IMR-90 (cell line): ENCODE results near the gene NELFCD. TPM values are rescaled to one million over a fixed set of nuclear protein-coding genes. Genes with fewer than 3 reads are reported as not detected.

ENCODE experiments used
- ATAC-seq: fragments of 200-7000 bp; cut with Tn5 transposase; 2 replicates; pipeline ENCODE4 v1.9.1; 2020; ENCODE audit warnings: low read depth, mild to moderate bottlenecking, moderate library complexity
- BruUV-seq: library from RNA; stranded (reverse); fragments of 400-500 nt; replicated peaks from 2 replicates; lab custom pipeline; 2021; lab: Mats Ljungman, UMichigan
- CTCF ChIA-PET: fragments of 300-600 bp; formaldehyde crosslinking; extraction: SDS; loops from one replicate; lab custom pipeline; 2021; ENCODE audit warnings: antibody characterized with exemption; lab: Yijun Ruan, JAX
- POLR2A ChIA-PET: fragments of 300-600 bp; sonication (Branson Sonifier 250); formaldehyde crosslinking; loops from one replicate; lab custom pipeline; 2022; ENCODE audit warnings: antibody characterized with exemption; ENCODE audit not compliant: unreplicated experiment; lab: Charles Lee
- DNase-seq: peaks from one replicate; pipeline ENCODE4 v3.0.0; 2013
- H2AFZ ChIP-seq: replicated peaks from 2 replicates; pipeline ENCODE3; 2013; ENCODE audit warnings: low read length, mild to moderate bottlenecking; ENCODE audit not compliant: poor library complexity
- H2AK5ac ChIP-seq: 2 replicates; pipeline ENCODE4 v1.6.1; 2013; ENCODE audit warnings: low read depth, low read length, inconsistent platforms
- H2AK9ac ChIP-seq: replicated peaks from 2 replicates; pipeline ENCODE3; 2013; ENCODE audit warnings: mild to moderate bottlenecking, low read depth, low read length, moderate library complexity; ENCODE audit not compliant: poor library complexity
- H2BK120ac ChIP-seq: 2 replicates; pipeline ENCODE4 v1.6.1; 2013; ENCODE audit warnings: low read depth, low read length, inconsistent platforms
- H2BK15ac ChIP-seq: 3 replicates; pipeline ENCODE4 v1.6.1; 2013; ENCODE audit warnings: low read depth, low read length, inconsistent platforms
- H2BK20ac ChIP-seq: 2 replicates; pipeline ENCODE4 v1.6.1; 2013; ENCODE audit warnings: low read depth, mild to moderate bottlenecking, inconsistent platforms, low read length, moderate library complexity
- H2BK5ac ChIP-seq: 2 replicates; pipeline ENCODE4 v1.6.1; 2013; ENCODE audit warnings: mild to moderate bottlenecking, low read depth, low read length, inconsistent platforms; ENCODE audit not compliant: poor library complexity, severe bottlenecking
- H3K14ac ChIP-seq: replicated peaks from 2 replicates; pipeline ENCODE4 v1.6.1; 2013; ENCODE audit warnings: low read depth, low read length, inconsistent platforms
- H3K18ac ChIP-seq: 2 replicates; pipeline ENCODE4 v1.6.1; 2013; ENCODE audit warnings: low read depth, low read length, control low read depth
- H3K23ac ChIP-seq: 2 replicates; pipeline ENCODE4 v1.6.1; 2013; ENCODE audit warnings: low read depth, low read length, inconsistent platforms
- H3K27ac ChIP-seq: 2 replicates; pipeline ENCODE4 v1.5.1; 2013; ENCODE audit warnings: mild to moderate bottlenecking, control low read depth, low read length; ENCODE audit not compliant: insufficient read depth
- H3K27me3 ChIP-seq: 2 replicates; pipeline ENCODE4 v1.6.1; 2013; ENCODE audit warnings: low read length; ENCODE audit not compliant: control insufficient read depth, insufficient read depth
- H3K36me3 ChIP-seq: 2 replicates; pipeline ENCODE4 v1.6.1; 2013; ENCODE audit warnings: low read length, mixed read lengths; ENCODE audit not compliant: control insufficient read depth, insufficient read depth
- H3K4ac ChIP-seq: 2 replicates; pipeline ENCODE4 v1.6.1; 2013; ENCODE audit warnings: low read depth, low read length, inconsistent platforms
- H3K4me1 ChIP-seq: 2 replicates; pipeline ENCODE4 v1.6.1; 2013; ENCODE audit warnings: low read length, mixed read lengths; ENCODE audit not compliant: control insufficient read depth, insufficient read depth
- H3K4me2 ChIP-seq: 2 replicates; pipeline ENCODE4 v1.6.1; 2013; ENCODE audit warnings: low read depth, mild to moderate bottlenecking, control low read depth, low read length, moderate library complexity
- H3K4me3 ChIP-seq: 2 replicates; pipeline ENCODE4 v1.5.1; 2013; ENCODE audit warnings: low read depth, mild to moderate bottlenecking, control low read depth, low read length, moderate library complexity; ENCODE audit not compliant: insufficient read depth
- H3K56ac ChIP-seq: 2 replicates; pipeline ENCODE4 v1.6.1; 2013; ENCODE audit warnings: low read length, inconsistent platforms; ENCODE audit not compliant: insufficient read depth; ENCODE audit errors: extremely low read depth
- H3K79me1 ChIP-seq, 2 experiments: 2 replicates each; pipeline ENCODE4 v1.6.1; 2013; ENCODE audit warnings: low read length in 2 of 2, inconsistent platforms in 1 of 2, low read depth in 1 of 2
- H3K9ac ChIP-seq: 2 replicates; pipeline ENCODE4 v1.6.1; 2013; ENCODE audit warnings: low read depth, low read length, control low read depth
- H3K9me1 ChIP-seq: 2 replicates; pipeline ENCODE4 v1.6.1; 2013; ENCODE audit warnings: low read length, inconsistent platforms; ENCODE audit not compliant: insufficient read depth
- H3K9me3 ChIP-seq: 2 replicates; pipeline ENCODE4 v1.6.1; 2013; ENCODE audit warnings: low read length; ENCODE audit not compliant: control insufficient read depth, insufficient read depth
- H4K20me1 ChIP-seq: 2 replicates; pipeline ENCODE4 v1.6.1; 2013; ENCODE audit warnings: low read length, inconsistent platforms; ENCODE audit not compliant: insufficient read depth
- H4K5ac ChIP-seq: 2 replicates; pipeline ENCODE4 v1.6.1; 2013; ENCODE audit warnings: mild to moderate bottlenecking, low read depth, low read length, control low read depth
- H4K8ac ChIP-seq, 2 experiments: 2 replicates each; pipeline ENCODE4 v1.6.1; 2013; ENCODE audit warnings: low read depth in 2 of 2, low read length in 2 of 2, control low read depth in 1 of 2, inconsistent platforms in 1 of 2
- H4K91ac ChIP-seq: 2 replicates; pipeline ENCODE4 v1.6.1; 2013; ENCODE audit warnings: low read depth, low read length, inconsistent platforms; ENCODE audit not compliant: insufficient read depth
- BHLHE40 ChIP-seq: fragments of 150-350 bp; IDR thresholded peaks from 2 replicates; pipeline ENCODE4 v1.6.1; 2016; ENCODE audit warnings: mild to moderate bottlenecking, low read depth, low read length
- CEBPB ChIP-seq: IDR thresholded peaks from 2 replicates; pipeline ENCODE4 v1.6.1; 2012; ENCODE audit warnings: low read depth, low read length, improper control_type of control experiment
- CHD1 ChIP-seq: IDR thresholded peaks from 2 replicates; pipeline ENCODE4 v1.6.1; 2012; ENCODE audit warnings: low read depth, low read length, improper control_type of control experiment
- FOS ChIP-seq: fragments of 150-350 bp; IDR thresholded peaks from 2 replicates; pipeline ENCODE4 v1.6.1; 2016; ENCODE audit warnings: low read depth, low read length
- MAFK ChIP-seq: IDR thresholded peaks from 2 replicates; pipeline ENCODE4 v1.6.1; 2012; ENCODE audit warnings: low read depth, low read length, improper control_type of control experiment
- MXI1 ChIP-seq: IDR thresholded peaks from 2 replicates; pipeline ENCODE4 v1.6.1; 2012; ENCODE audit warnings: low read depth, mild to moderate bottlenecking, low read length, moderate library complexity, borderline replicate concordance
- NFE2L2 ChIP-seq: fragments of 150-350 bp; IDR thresholded peaks from 2 replicates; pipeline ENCODE4 v1.6.1; 2016; ENCODE audit warnings: low read depth, mild to moderate bottlenecking, low read length
- POLR2A ChIP-seq: IDR thresholded peaks from 2 replicates; pipeline ENCODE4 v1.6.1; 2012; ENCODE audit warnings: mild to moderate bottlenecking, low read depth, low read length
- RAD21 ChIP-seq: IDR thresholded peaks from 2 replicates; pipeline ENCODE4 v1.6.1; 2012; ENCODE audit warnings: low read length, improper control_type of control experiment
- RCOR1 ChIP-seq: IDR thresholded peaks from 2 replicates; pipeline ENCODE4 v1.6.1; 2012; ENCODE audit warnings: mild to moderate bottlenecking, low read length, improper control_type of control experiment; ENCODE audit not compliant: insufficient replicate concordance
- RFX5 ChIP-seq: IDR thresholded peaks from 2 replicates; pipeline ENCODE4 v1.8.0; 2012; ENCODE audit warnings: low read depth, mild to moderate bottlenecking, low read length, moderate library complexity
- SMC3 ChIP-seq: fragments of 150-350 bp; IDR thresholded peaks from 2 replicates; pipeline ENCODE4 v1.6.1; 2016; ENCODE audit warnings: low read depth, mild to moderate bottlenecking, antibody characterized with exemption, low read length, moderate library complexity
- WGBS, 2 experiments: methylation state at CpG; one replicate each; pipeline versions ENCODE4 v1.1.5 to v1.1.7; 2013; ENCODE audit warnings: missing lambda C conversion rate in 2 of 2; ENCODE audit not compliant: insufficient read length in 1 of 2; ENCODE audit errors: extremely low coverage in 2 of 2; 5-methylcytosine and 5-hydroxymethylcytosine counted together
- dilution Hi-C: fragments of 300-500 bp; cut with HindIII; formaldehyde crosslinking; loops from one replicate; pipeline ENCODE4 v1.14.3; 2018; ENCODE audit warnings: low sequenced_read_pairs; ENCODE audit not compliant: unreplicated experiment
- in situ Hi-C: fragments of 300-500 bp; cut with MboI; formaldehyde crosslinking; loops from 3 replicates; pipeline ENCODE4 v1.14.3; 2019; ENCODE audit warnings: low sequenced_read_pairs, inconsistent platforms, mixed read lengths
- intact Hi-C: fragments of 100-400 bp; cut with micrococcal nuclease; formaldehyde crosslinking; loops from 2 replicates; pipeline ENCODE4 v1.10.0; 2022
- polyA plus RNA-seq, 3 experiments: library from polyadenylated mRNA; depleted of rRNA; stranded (reverse); fragments of >200 nt; gene quantifications; 2 replicates each; pipeline ENCODE4 v1.2.3, GENCODE V29; 2012; ENCODE audit warnings: low replicate concordance in 1 of 3
- total RNA-seq: library from RNA; depleted of rRNA; stranded (reverse); fragments of >200 nt; gene quantifications from 2 replicates; pipeline ENCODE4 v1.2.3, GENCODE V29; 2012
- TF ChIP-seq, protein P1 (sequence below): fragments of 150-350 bp; IDR thresholded peaks from 2 replicates; pipeline ENCODE4 v1.6.1; 2016; ENCODE audit warnings: low read depth, mild to moderate bottlenecking, low read length, moderate library complexity, borderline replicate concordance
- TF ChIP-seq, protein P2 (sequence below): conservative IDR thresholded peaks from 2 replicates; pipeline ENCODE4 v1.5.1; 2012; ENCODE audit warnings: mild to moderate bottlenecking, low read depth, low read length, improper control_type of control experiment
- TF ChIP-seq, protein P3 (sequence below): fragments of 150-350 bp; IDR thresholded peaks from 2 replicates; pipeline ENCODE4 v1.6.1; 2017; ENCODE audit warnings: mild to moderate bottlenecking, antibody characterized with exemption, low read length, low read depth

NELFCD gene
- total and polyA plus RNA-seq, 2 of the 4 experiments (the other 2 are of a cell fraction) = 88.9 to 94.1 TPM

DNA sequence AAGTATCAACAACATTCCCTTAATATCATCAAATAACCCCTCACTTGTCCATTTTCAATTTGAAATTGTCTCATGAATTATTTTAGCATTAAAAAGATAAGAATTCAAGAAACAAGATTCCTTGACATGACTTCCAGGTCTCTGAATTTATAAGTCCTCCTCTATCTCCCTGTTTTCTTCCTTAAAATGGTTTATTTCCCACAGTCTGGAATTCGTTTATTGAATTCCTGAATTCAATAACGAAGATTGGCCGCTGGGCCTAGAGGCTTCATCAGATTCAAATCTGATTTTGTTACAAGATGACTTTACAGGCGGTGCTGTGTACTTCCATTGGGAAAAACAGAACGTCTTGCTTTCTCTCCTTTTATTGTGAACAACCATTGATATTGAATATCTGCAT, 48.9 kb upstream of the NELFCD start:
- H2BK5ac ChIP-seq = no peak overlapping the region
- H4K20me1 ChIP-seq = no peaks in the 10 kb centered on the region
- H3K27me3 ChIP-seq = peaks cover 17% of the 10 kb centered on the region
- WGBS, 2 experiments = 60% methylated on average over 1 of the region's 5 CpGs; no CpG with 5 or more reads in 1 of the 2 experiments
- no peak overlapping the region for H2BK15ac ChIP-seq
- H4K91ac ChIP-seq = no peak overlapping the region
- H3K9ac ChIP-seq = no peak overlapping the region
- H3K9me3 ChIP-seq = no peaks in the 10 kb centered on the region
- no peak overlapping the region for H3K4ac ChIP-seq
- no peak overlapping the region for H2AK5ac ChIP-seq
- no peak overlapping the region for H2BK120ac ChIP-seq
- ATAC-seq (no peak), DNase-seq (no peak)
- H2AFZ ChIP-seq = no peak overlapping the region
- intact Hi-C loops = no loop called here
- no peak overlapping the region for H3K18ac ChIP-seq
- no peaks in the 10 kb centered on the region for H3K4me1 ChIP-seq
- BruUV-seq = no TSS peak
- H4K8ac ChIP-seq = no peak overlapping the region
- H3K9me1 ChIP-seq = no peaks in the 10 kb centered on the region
- POLR2A ChIA-PET = no interaction called here
- no peak overlapping the region for H3K14ac ChIP-seq
- no peak overlapping the region for H2BK20ac ChIP-seq
- TF ChIP-seq RAD21 = no peak
- TF ChIP-seq, protein P1, sequence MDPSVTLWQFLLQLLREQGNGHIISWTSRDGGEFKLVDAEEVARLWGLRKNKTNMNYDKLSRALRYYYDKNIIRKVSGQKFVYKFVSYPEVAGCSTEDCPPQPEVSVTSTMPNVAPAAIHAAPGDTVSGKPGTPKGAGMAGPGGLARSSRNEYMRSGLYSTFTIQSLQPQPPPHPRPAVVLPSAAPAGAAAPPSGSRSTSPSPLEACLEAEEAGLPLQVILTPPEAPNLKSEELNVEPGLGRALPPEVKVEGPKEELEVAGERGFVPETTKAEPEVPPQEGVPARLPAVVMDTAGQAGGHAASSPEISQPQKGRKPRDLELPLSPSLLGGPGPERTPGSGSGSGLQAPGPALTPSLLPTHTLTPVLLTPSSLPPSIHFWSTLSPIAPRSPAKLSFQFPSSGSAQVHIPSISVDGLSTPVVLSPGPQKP = no peak
- TF ChIP-seq NFE2L2 = no peak
- TF ChIP-seq SMC3 = no peak
- TF ChIP-seq BHLHE40 = no peak
- no peak for TF ChIP-seq MXI1
- no peak for TF ChIP-seq RFX5
- no peak for TF ChIP-seq RCOR1
- TF ChIP-seq MAFK = no peak
- no peak for TF ChIP-seq CEBPB
- TF ChIP-seq POLR2A = no peak
- TF ChIP-seq, protein P2, sequence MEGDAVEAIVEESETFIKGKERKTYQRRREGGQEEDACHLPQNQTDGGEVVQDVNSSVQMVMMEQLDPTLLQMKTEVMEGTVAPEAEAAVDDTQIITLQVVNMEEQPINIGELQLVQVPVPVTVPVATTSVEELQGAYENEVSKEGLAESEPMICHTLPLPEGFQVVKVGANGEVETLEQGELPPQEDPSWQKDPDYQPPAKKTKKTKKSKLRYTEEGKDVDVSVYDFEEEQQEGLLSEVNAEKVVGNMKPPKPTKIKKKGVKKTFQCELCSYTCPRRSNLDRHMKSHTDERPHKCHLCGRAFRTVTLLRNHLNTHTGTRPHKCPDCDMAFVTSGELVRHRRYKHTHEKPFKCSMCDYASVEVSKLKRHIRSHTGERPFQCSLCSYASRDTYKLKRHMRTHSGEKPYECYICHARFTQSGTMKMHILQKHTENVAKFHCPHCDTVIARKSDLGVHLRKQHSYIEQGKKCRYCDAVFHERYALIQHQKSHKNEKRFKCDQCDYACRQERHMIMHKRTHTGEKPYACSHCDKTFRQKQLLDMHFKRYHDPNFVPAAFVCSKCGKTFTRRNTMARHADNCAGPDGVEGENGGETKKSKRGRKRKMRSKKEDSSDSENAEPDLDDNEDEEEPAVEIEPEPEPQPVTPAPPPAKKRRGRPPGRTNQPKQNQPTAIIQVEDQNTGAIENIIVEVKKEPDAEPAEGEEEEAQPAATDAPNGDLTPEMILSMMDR = no peak
- TF ChIP-seq, protein P3, sequence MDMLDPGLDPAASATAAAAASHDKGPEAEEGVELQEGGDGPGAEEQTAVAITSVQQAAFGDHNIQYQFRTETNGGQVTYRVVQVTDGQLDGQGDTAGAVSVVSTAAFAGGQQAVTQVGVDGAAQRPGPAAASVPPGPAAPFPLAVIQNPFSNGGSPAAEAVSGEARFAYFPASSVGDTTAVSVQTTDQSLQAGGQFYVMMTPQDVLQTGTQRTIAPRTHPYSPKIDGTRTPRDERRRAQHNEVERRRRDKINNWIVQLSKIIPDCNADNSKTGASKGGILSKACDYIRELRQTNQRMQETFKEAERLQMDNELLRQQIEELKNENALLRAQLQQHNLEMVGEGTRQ = no peak
- no peak for TF ChIP-seq FOS
- no peak for TF ChIP-seq CHD1
- dilution Hi-C loops = no loop called here
- H3K36me3 ChIP-seq = no peaks in the 10 kb centered on the region
- no peak overlapping the region for H4K5ac ChIP-seq
- H3K4me3 ChIP-seq = no peak overlapping the region
- in situ Hi-C loops = no loop called here
- CTCF ChIA-PET = no interaction called here
- no peak overlapping the region for H3K56ac ChIP-seq
- H3K27ac ChIP-seq = no peak overlapping the region
- H3K79me1 ChIP-seq = no peaks in the 10 kb centered on the region
- H2AK9ac ChIP-seq = no peak overlapping the region
- no peak overlapping the region for H3K4me2 ChIP-seq
- no peak overlapping the region for H3K23ac ChIP-seq
